Measurements from ENCODE around the gene TERB2.

DNA sequence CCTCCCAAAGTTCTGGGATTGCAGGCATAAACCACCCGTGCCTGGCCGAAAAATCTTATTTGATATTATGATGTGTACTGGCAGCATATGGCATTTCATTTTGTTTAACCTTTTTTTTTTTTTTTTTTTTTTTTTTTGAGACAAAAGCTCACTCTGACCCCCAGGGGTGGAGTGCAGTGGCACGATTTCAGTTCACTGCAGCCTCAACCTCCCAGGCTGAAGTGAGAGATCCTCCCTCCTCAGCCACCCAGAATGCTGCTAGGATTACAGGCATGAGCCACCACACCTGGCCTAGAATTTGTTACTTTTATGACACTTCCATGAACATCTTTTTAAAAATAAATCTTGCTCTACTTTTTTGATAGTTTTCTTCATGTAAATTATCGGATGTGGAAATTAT, 12.0 kb downstream of the TERB2 start:
- TF ChIP-seq CTCF (IDR thresholded peaks at IDR 0.05): no peak
- TF ChIP-seq POLR2A (IDR thresholded peaks at IDR 0.05): no peak

Data from thyroid gland (tissue), 4 donors.